Measurements from ENCODE around the gene SBNO2. TPM values are rescaled to one million over a fixed set of nuclear protein-coding genes. Genes with fewer than 3 reads are reported as not detected.

Gene SBNO2
- total and polyA plus RNA-seq, 9 of the 15 experiments (the other 6 are each of a cell fraction or from before 2014, with no cell fraction given): 0.01 to 46.2 (median 6.7) TPM

GRCh38 chr19:1105873-1106840 lies 67.9 kb downstream of the SBNO2 start (continued):
- 0 out of 2 replicates have a peak, but pooled peaks have one; percentile 42 for TF ChIP-seq ZBTB33 (CRISPR knock-in tag; IDR thresholded peaks at IDR 0.05)
- TF ChIP-seq RAD51 (IDR thresholded peaks at IDR 0.05; ENCODE audit: borderline replicate concordance, low read depth): no peak
- no peak for TF ChIP-seq HNRNPH1 (optimal IDR thresholded peaks at IDR 0.05; ENCODE audit: low read depth, low read length)
- 0 out of 2 replicates have a peak, but pooled peaks have one; percentile 9 for TF ChIP-seq POLR2AphosphoS5 (IDR thresholded peaks at IDR 0.05; ENCODE audit: control insufficient read depth, insufficient read depth, low read depth, low read length)
- no peak for TF ChIP-seq KDM2B (CRISPR knock-in tag; IDR thresholded peaks at IDR 0.05)
- TF ChIP-seq POLR2G (IDR thresholded peaks at IDR 0.05; ENCODE audit: low read depth, low read length): peak; percentile 5; the same call in 1 of the 2 replicates
- TF ChIP-seq HIVEP1 (CRISPR knock-in tag; IDR thresholded peaks at IDR 0.05): no peak
- TF ChIP-seq ZBTB5 (IDR thresholded peaks at IDR 0.05): no peak
- no peak for TF ChIP-seq ZNF586 (CRISPR knock-in tag; conservative IDR thresholded peaks at IDR 0.05)
- no peak for TF ChIP-seq MAFF (IDR thresholded peaks at IDR 0.05; ENCODE audit: low read length)
- peak; percentile 7 for TF ChIP-seq RBM22 (IDR thresholded peaks at IDR 0.05; ENCODE audit: low read depth, low read length, poor library complexity, severe bottlenecking)
- TF ChIP-seq ZNF584 (CRISPR knock-in tag; IDR thresholded peaks at IDR 0.05; ENCODE audit: low read depth): no peak
- no peak for TF ChIP-seq CREBBP (IDR thresholded peaks at IDR 0.05; ENCODE audit: low read depth, low read length)
- no peak for TF ChIP-seq ZNF347 (CRISPR knock-in tag; IDR thresholded peaks at IDR 0.05; ENCODE audit: low read depth)
- TF ChIP-seq HDAC2 (IDR thresholded peaks at IDR 0.05): no peak
- TF ChIP-seq CBX8 (IDR thresholded peaks at IDR 0.05; ENCODE audit: borderline replicate concordance, extremely low read depth, low read depth, low read length, poor library complexity, severe bottlenecking): no peak
- no peak for TF ChIP-seq RNF219 (CRISPR knock-in tag; IDR thresholded peaks at IDR 0.05)
- TF ChIP-seq CREM (IDR thresholded peaks at IDR 0.05; ENCODE audit: low read depth): no peak
- TF ChIP-seq E2F3 (CRISPR knock-in tag; IDR thresholded peaks at IDR 0.05): no peak
- TF ChIP-seq HNRNPK (IDR thresholded peaks at IDR 0.05; ENCODE audit: low read depth, low read length, poor library complexity, severe bottlenecking): no peak
